ENCODE data around the gene ACTN4. TPM values are rescaled to one million over a fixed set of nuclear protein-coding genes. Genes with fewer than 3 reads are reported as not detected.

ACTN4 gene
- total RNA-seq, 1 experiment from 2014 or later, result 1,462 TPM

DNA sequence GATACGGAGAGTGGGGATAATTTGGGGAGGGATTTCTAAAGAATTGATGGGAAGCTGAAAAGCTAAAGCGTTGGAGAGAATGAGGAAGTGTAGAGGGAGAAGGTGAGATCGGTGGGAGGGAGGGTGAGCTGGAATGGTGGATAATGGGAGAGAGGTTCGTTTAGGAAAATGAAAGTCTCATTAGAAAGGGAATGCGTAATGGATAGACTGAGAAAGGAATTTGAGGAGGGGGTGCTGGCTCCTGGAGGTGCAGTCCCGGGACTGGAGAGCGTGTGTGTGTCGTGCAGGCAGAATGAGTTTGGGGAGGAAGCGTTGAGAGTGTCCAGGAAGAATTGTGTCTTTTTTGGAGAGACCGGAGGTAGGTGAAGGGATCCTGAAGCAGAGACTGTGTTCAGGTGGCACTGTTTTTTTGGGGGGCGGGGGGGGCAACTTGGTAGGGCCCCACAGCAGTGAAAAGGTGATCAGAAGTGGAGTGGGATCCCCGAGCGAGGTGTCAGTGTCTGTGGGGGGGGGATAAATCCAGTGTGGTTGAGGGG is 1.4 kb downstream of the ACTN4 start:
- no peak for DNase-seq
- H3K27me3 Mint-ChIP-seq (ENCODE audit: unreplicated experiment), result no peaks in the 10 kb centered on the region
- H3K4me1 Mint-ChIP-seq (ENCODE audit: low read depth, unreplicated experiment), result peaks cover 9% of the 10 kb centered on the region
- peak overlapping the region; percentile 99 for H3K4me3 Mint-ChIP-seq (ENCODE audit: low read depth, unreplicated experiment)
- BruUV-seq (replicated peaks), result no TSS peak
- CTCF ChIA-PET, result interaction anchor here (0.5 to 2.5 kb wide), 2 partner anchors 13 to 142 kb away, joined by 4 to 8 read pairs; no protein-coding TSS in a partner anchor
- peak overlapping the region; percentile 100 for H3K27ac Mint-ChIP-seq (ENCODE audit: unreplicated experiment)
- peaks cover 72% of the 10 kb centered on the region for H3K36me3 Mint-ChIP-seq (ENCODE audit: insufficient read depth, unreplicated experiment)
- TF ChIP-seq, protein P1, sequence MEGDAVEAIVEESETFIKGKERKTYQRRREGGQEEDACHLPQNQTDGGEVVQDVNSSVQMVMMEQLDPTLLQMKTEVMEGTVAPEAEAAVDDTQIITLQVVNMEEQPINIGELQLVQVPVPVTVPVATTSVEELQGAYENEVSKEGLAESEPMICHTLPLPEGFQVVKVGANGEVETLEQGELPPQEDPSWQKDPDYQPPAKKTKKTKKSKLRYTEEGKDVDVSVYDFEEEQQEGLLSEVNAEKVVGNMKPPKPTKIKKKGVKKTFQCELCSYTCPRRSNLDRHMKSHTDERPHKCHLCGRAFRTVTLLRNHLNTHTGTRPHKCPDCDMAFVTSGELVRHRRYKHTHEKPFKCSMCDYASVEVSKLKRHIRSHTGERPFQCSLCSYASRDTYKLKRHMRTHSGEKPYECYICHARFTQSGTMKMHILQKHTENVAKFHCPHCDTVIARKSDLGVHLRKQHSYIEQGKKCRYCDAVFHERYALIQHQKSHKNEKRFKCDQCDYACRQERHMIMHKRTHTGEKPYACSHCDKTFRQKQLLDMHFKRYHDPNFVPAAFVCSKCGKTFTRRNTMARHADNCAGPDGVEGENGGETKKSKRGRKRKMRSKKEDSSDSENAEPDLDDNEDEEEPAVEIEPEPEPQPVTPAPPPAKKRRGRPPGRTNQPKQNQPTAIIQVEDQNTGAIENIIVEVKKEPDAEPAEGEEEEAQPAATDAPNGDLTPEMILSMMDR (IDR thresholded peaks at IDR 0.05; ENCODE audit: unreplicated experiment), result no peak
- intact Hi-C loops (cut with micrococcal nuclease; ENCODE audit: unreplicated experiment), result no loop called here
- H3K9me3 Mint-ChIP-seq (ENCODE audit: low read depth, unreplicated experiment), result no peaks in the 10 kb centered on the region

DNA sequence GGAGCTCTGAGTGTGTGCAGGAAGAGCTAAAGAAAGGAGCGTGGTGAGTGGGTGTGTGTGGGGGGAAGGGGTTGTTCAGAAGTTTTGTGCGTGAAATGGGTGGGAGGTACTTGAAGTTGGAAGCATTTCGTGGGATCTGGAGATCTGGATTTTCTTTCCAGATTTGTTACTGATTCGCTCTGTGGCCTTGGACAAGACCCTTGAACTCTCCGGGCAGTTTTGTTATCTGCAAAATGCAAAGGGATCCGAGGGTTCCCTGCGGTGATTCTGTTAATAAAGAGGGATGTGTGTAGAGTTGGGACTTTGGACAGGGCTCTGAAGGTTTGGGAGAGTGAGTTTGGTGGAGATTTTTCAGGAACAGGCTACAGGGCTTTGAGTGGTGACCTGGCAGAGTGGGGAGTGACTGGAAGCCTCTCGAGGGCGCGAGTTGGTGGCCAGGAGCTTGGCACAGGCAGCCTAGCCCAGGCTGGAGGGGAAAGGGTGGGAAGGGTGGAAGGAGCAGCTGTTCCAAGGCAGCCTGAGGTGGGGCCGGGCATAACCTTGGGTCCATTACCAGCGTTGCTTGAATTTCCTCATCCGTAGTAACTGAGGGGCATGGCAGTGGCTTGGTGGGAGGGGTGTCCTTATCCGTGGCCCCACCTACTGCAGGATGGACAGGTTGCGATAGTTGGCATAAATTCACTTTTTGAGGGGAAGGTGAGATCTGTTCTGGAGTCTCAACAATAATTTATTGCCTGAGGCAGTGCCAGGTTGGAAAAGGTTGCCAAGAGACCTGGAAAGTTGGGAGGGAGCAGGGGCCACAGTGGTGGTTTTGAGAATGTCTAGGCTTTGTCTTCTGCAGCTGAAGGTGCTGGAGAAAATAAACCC is 2.1 kb downstream of the ACTN4 start:
- no peaks in the 10 kb centered on the region for H3K27me3 Mint-ChIP-seq (ENCODE audit: unreplicated experiment)
- intact Hi-C loops (cut with micrococcal nuclease; ENCODE audit: unreplicated experiment), result no loop called here
- H3K27ac Mint-ChIP-seq (ENCODE audit: unreplicated experiment), result peak overlapping the region; percentile 100
- peaks cover 16% of the 10 kb centered on the region for H3K4me1 Mint-ChIP-seq (ENCODE audit: low read depth, unreplicated experiment)
- peak overlapping the region; percentile 99 for H3K4me3 Mint-ChIP-seq (ENCODE audit: low read depth, unreplicated experiment)
- TF ChIP-seq, protein P1 (IDR thresholded peaks at IDR 0.05; ENCODE audit: unreplicated experiment), result no peak
- CTCF ChIA-PET, result interaction anchor here (0.5 to 2.5 kb wide), 4 partner anchors 12 to 143 kb away, joined by 3 to 8 read pairs (median 4); no protein-coding TSS in a partner anchor
- DNase-seq, result peak; percentile 80
- TSS peak; percentile 57 for BruUV-seq (replicated peaks)
- peaks cover 79% of the 10 kb centered on the region for H3K36me3 Mint-ChIP-seq (ENCODE audit: insufficient read depth, unreplicated experiment)
- H3K9me3 Mint-ChIP-seq (ENCODE audit: low read depth, unreplicated experiment), result no peaks in the 10 kb centered on the region

DNA sequence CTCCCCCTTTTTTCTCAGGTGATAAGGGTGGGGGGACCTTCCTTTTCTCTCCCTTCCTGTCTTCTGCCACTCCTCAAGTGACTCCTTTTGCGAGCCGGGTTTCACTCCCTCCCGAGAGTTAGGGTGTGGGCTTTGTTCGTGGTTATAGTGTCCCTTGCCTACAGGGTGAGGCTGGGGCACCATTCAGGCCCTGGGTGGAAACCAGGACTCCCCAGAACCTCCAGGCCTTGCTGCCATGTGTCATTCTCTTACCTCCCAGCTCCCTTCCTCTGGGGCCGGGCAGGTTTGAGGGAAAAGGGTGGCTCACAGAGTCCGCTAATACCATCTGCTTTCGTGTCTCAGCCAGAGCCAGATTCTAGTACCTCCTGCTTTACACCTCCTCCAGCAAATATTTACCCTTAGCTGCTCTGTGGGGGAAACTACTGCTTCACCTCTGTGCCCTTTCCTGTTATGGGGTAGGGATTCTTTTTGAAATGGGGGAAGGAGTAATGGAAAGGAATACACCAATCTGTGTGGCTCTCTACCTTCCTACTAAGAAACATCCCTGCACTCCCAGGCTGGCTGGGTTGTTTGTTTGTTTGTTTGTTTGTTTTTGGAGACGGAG is 2.8 kb downstream of the ACTN4 start:
- H3K4me3 Mint-ChIP-seq (ENCODE audit: low read depth, unreplicated experiment), result peak overlapping the region; percentile 99
- no peaks in the 10 kb centered on the region for H3K27me3 Mint-ChIP-seq (ENCODE audit: unreplicated experiment)
- H3K9me3 Mint-ChIP-seq (ENCODE audit: low read depth, unreplicated experiment), result no peaks in the 10 kb centered on the region
- peak overlapping the region; percentile 100 for H3K27ac Mint-ChIP-seq (ENCODE audit: unreplicated experiment)
- TF ChIP-seq, protein P1 (IDR thresholded peaks at IDR 0.05; ENCODE audit: unreplicated experiment), result no peak
- intact Hi-C loops (cut with micrococcal nuclease; ENCODE audit: unreplicated experiment), result no loop called here
- BruUV-seq (replicated peaks), result TSS peak; percentile 37
- peaks cover 86% of the 10 kb centered on the region for H3K36me3 Mint-ChIP-seq (ENCODE audit: insufficient read depth, unreplicated experiment)
- CTCF ChIA-PET, result interaction anchor here (0.8 to 1.0 kb wide), 2 partner anchors 13 to 43 kb away, joined by 3 read pairs; no protein-coding TSS in a partner anchor
- H3K4me1 Mint-ChIP-seq (ENCODE audit: low read depth, unreplicated experiment), result peaks cover 23% of the 10 kb centered on the region
- no peak for DNase-seq

DNA sequence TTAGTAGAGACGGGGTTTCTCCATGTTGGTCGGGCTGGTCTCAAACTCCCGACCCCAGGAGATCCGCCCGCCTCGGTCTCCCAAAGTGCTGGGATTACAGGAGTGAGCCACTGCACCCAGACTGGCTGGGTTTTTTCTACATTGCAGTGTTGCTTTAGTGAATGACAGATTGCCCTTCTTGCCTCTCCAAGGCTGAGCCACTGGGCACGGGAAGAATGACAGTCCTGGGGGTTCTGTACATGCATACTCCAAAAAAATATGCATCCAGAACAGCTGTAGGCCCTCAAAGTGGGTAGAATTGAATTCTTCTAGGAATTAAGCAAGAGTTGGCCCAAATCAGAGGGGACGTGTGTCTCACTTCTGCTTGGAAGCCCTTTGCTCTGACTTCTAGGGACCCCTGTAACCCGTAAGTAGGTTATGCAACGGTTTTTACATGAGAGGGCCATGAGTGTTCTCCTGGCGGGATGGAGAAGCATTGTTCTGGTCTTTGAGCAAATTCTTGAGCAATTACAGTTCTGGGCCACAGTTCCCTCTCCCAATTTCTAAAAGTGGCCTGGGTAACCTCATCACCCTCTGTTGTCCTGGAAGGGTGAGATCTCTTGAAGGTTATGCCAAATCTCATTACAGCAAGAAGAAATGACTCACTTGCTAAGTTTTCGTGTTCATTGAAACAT is 3.6 kb downstream of the ACTN4 start:
- peak overlapping the region; percentile 100 for H3K27ac Mint-ChIP-seq (ENCODE audit: unreplicated experiment)
- H3K4me3 Mint-ChIP-seq (ENCODE audit: low read depth, unreplicated experiment), result peak overlapping the region; percentile 99
- no peaks in the 10 kb centered on the region for H3K9me3 Mint-ChIP-seq (ENCODE audit: low read depth, unreplicated experiment)
- CTCF ChIA-PET, result no interaction called here
- TF ChIP-seq, protein P1 (IDR thresholded peaks at IDR 0.05; ENCODE audit: unreplicated experiment), result no peak
- no peaks in the 10 kb centered on the region for H3K27me3 Mint-ChIP-seq (ENCODE audit: unreplicated experiment)
- no TSS peak for BruUV-seq (replicated peaks)
- peaks cover 31% of the 10 kb centered on the region for H3K4me1 Mint-ChIP-seq (ENCODE audit: low read depth, unreplicated experiment)
- intact Hi-C loops (cut with micrococcal nuclease; ENCODE audit: unreplicated experiment), result no loop called here
- H3K36me3 Mint-ChIP-seq (ENCODE audit: insufficient read depth, unreplicated experiment), result peaks cover 94% of the 10 kb centered on the region
- DNase-seq, result no peak

Measured in Calu3 (cell line).